ENCODE measurements around the gene SMARCAL1.
A peak's percentile ranks its signal among the peaks of the same experiment; 100 is the strongest.
"Not testable (repeated sequence)": the region's sequence is repeated elsewhere in the genome, so short reads cannot be mapped to it uniquely, and the experiment has no call there.

SMARCAL1 gene

GRCh38 chr2:216503159-216503629, 90.9 kb downstream of the SMARCAL1 start:
- DNase-seq: no peak

GRCh38 chr2:216503697-216504375, 91.6 kb downstream of the SMARCAL1 start:
- no peak for DNase-seq

- no peak for DNase-seq
These were observed 92.1 kb downstream of the SMARCAL1 start for GRCh38 chr2:216504376-216504762.

- DNase-seq: no peak
These were observed 93.1 kb downstream of the SMARCAL1 start for GRCh38 chr2:216505133-216506106.

- DNase-seq: no peak
These were observed 95.2 kb downstream of the SMARCAL1 start for GRCh38 chr2:216507220-216508160.

- DNase-seq: peak; percentile 29
These were observed 95.9 kb downstream of the SMARCAL1 start for GRCh38 chr2:216508229-216508628.

GRCh38 chr2:216516730-216517350, 104.6 kb downstream of the SMARCAL1 start:
- DNase-seq: peak; percentile 49

- DNase-seq: no peak
These were observed 105.4 kb downstream of the SMARCAL1 start for GRCh38 chr2:216517447-216518225.

- not testable (repeated sequence) for DNase-seq
These were observed 106.4 kb downstream of the SMARCAL1 start for GRCh38 chr2:216518566-216519119.

- peak; percentile 81 for DNase-seq
These were observed 107.0 kb downstream of the SMARCAL1 start for GRCh38 chr2:216519154-216519762.

- no peak for DNase-seq
These were observed 107.8 kb downstream of the SMARCAL1 start for GRCh38 chr2:216520112-216520511.

- DNase-seq: no peak
These were observed 110.7 kb downstream of the SMARCAL1 start for GRCh38 chr2:216522892-216523502.

- no peak for DNase-seq
These were observed 113.7 kb downstream of the SMARCAL1 start for GRCh38 chr2:216525972-216526371.

- no peak for DNase-seq
These were observed 114.7 kb downstream of the SMARCAL1 start for GRCh38 chr2:216526939-216527338.

- no peak for DNase-seq
These were observed 115.3 kb downstream of the SMARCAL1 start for GRCh38 chr2:216527600-216527999.

GRCh38 chr2:216532562-216532961, 120.3 kb downstream of the SMARCAL1 start:
- no peak for DNase-seq
